GM12872 (cell line): ENCODE data around the gene LSAMP.

Source experiments
- CTCF ChIP-seq: IDR thresholded peaks from 3 replicates; pipeline ENCODE4 v1.5.1; 2011; ENCODE audit warnings: low read depth, mild to moderate bottlenecking, low read length, moderate library complexity; ENCODE audit not compliant: insufficient read depth

The LSAMP gene

GRCh38 chr3:116064646-116065045, 380.6 kb downstream of the LSAMP start:
- no peak for TF ChIP-seq CTCF

- no peak for TF ChIP-seq CTCF
Observed at GRCh38 chr3:116059421-116060096, 385.7 kb downstream of the LSAMP start.

GRCh38 chr3:116058844-116059243, 386.4 kb downstream of the LSAMP start:
- TF ChIP-seq CTCF: no peak

GRCh38 chr3:116057400-116058006, 387.8 kb downstream of the LSAMP start:
- no peak for TF ChIP-seq CTCF

- TF ChIP-seq CTCF: no peak
Observed at GRCh38 chr3:116056280-116056679, 389.0 kb downstream of the LSAMP start.

- no peak for TF ChIP-seq CTCF
Observed at GRCh38 chr3:116053017-116053416, 392.3 kb downstream of the LSAMP start.

GRCh38 chr3:116052602-116053001, 392.7 kb downstream of the LSAMP start:
- TF ChIP-seq CTCF: no peak
